Measurements from ENCODE around the gene AOAH.

- no peak for TF ChIP-seq CTCF (IDR thresholded peaks at IDR 0.05)
- no peak for TF ChIP-seq POLR2A (IDR thresholded peaks at IDR 0.05)
Measured at GRCh38 chr7:36766451-36766850, 42.2 kb upstream of the AOAH start.
